ENCODE measurements around the gene NLK. TPM values are rescaled to one million over a fixed set of nuclear protein-coding genes. Genes with fewer than 3 reads are reported as not detected.

The NLK gene
- total and polyA plus RNA-seq, 10 of the 15 experiments (the other 5 are each of a cell fraction or from before 2014, with no cell fraction given), result 5.0 to 22.9 (median 15.0) TPM

GRCh38 chr17:28085766-28086165, 43.3 kb downstream of the NLK start (continued):
- TF ChIP-seq JUND (IDR thresholded peaks at IDR 0.05; ENCODE audit: low read depth, low read length), result no peak
- no peak for TF ChIP-seq YBX1 (IDR thresholded peaks at IDR 0.05)

GRCh38 chr17:28086519-28086918, 44.0 kb downstream of the NLK start:
- DNase-seq (ENCODE audit: low read depth, low spot score) (no peak), ATAC-seq (no peak), FAIRE-seq (no peak)
- H3K4me1 ChIP-seq (ENCODE audit: control insufficient read depth, insufficient read depth, low read length), result no peaks in the 10 kb centered on the region
- no peaks in the 10 kb centered on the region; the same call in 1 of the 2 replicates for H3K79me2 ChIP-seq (ENCODE audit: control insufficient read depth, insufficient read depth, low read length)
- ChIA-PET SMC1A (ENCODE audit: uncharacterized antibody, unreplicated experiment) (interaction anchor here (0.6 to 3.5 kb wide), 3 partner anchors 9 to 147 kb away, joined by 3 to 17 read pairs (median 6); no protein-coding TSS in a partner anchor), CTCF (interaction anchor here (1.0 to 1.6 kb wide), 2 partner anchors 13 to 28 kb away, joined by 4 to 5 read pairs; no protein-coding TSS in a partner anchor), POLR2A (no interaction called here), RAD21 (ENCODE audit: unreplicated experiment) (no interaction called here)
- H3K36me3 ChIP-seq (ENCODE audit: control insufficient read depth in 2 of 2, insufficient read depth in 2 of 2, low read length in 1 of 2), result no peaks in the 10 kb centered on the region
- no peaks in the 10 kb centered on the region for H3K27me3 ChIP-seq (replicated peaks in 1 of 2; ENCODE audit: control insufficient read depth in 2 of 2, insufficient read depth in 2 of 2, low read length in 1 of 2)
- no peak overlapping the region for H3K4me3 ChIP-seq
- intact Hi-C loops (cut with micrococcal nuclease; ENCODE audit: unreplicated experiment) (no loop called here), in situ Hi-C loops (cut with MboI) (no loop called here)
- H3K9ac ChIP-seq (ENCODE audit: control insufficient read depth, insufficient read depth, low read length), result no peak overlapping the region
- H3K27ac ChIP-seq (ENCODE audit: control insufficient read depth, insufficient read depth), result no peak overlapping the region
- H3K4me2 ChIP-seq (ENCODE audit: control insufficient read depth, insufficient read depth), result no peak overlapping the region
- no peaks in the 10 kb centered on the region for H4K20me1 ChIP-seq (ENCODE audit: control insufficient read depth, insufficient read depth)
- 82% methylated on average over 4 of the region's 4 CpGs for WGBS (ENCODE audit: insufficient coverage, insufficient replicate concordance, low lambda C conversion rate, missing lambda C conversion rate)
- no peak overlapping the region for H2AFZ ChIP-seq (ENCODE audit: control insufficient read depth, low read depth, low read length)
- H3K9me3 ChIP-seq (replicated peaks; ENCODE audit: control insufficient read depth, insufficient read depth, low read length), result no peaks in the 10 kb centered on the region; the same call in 2 of the 3 replicates
- BruUV-seq (replicated peaks), result no TSS peak
- TF ChIP-seq ATF2 (IDR thresholded peaks at IDR 0.05; ENCODE audit: low read length) (no peak), POLR2AphosphoS2 (IDR thresholded peaks at IDR 0.05; ENCODE audit: low read depth, low read length) (no peak), BMI1 (IDR thresholded peaks at IDR 0.05; ENCODE audit: borderline replicate concordance) (no peak), E2F4 (IDR thresholded peaks at IDR 0.05; ENCODE audit: low read depth, low read length) (no peak), GATAD2B (conservative IDR thresholded peaks at IDR 0.05; ENCODE audit: low read depth) (no peak), HDAC6 (IDR thresholded peaks at IDR 0.05; ENCODE audit: unreplicated experiment) (no peak), EED (IDR thresholded peaks at IDR 0.05; ENCODE audit: low read depth) (no peak), RCOR1 (conservative IDR thresholded peaks at IDR 0.05; ENCODE audit: low read depth, low read length) (no peak), ZNF217 (IDR thresholded peaks at IDR 0.05) (no peak), HDGF (IDR thresholded peaks at IDR 0.05) (no peak), TARDBP (IDR thresholded peaks at IDR 0.05; ENCODE audit: borderline replicate concordance) (no peak), CBX3 (IDR thresholded peaks at IDR 0.05; ENCODE audit: borderline replicate concordance, low read depth) (no peak), ZSCAN29 (IDR thresholded peaks at IDR 0.05) (no peak)

Data from GM12878 (cell line).